WERI-Rb-1 (cell line): Measurements from ENCODE around the gene CCDC178.
"Not testable (repeated sequence)": the region's sequence is repeated elsewhere in the genome, so short reads cannot be mapped to it uniquely, and the experiment has no call there.

ENCODE experiments used
- DNase-seq: peaks from one replicate; pipeline ENCODE4 v3.0.0-alpha.2; 2020
- H3K27ac ChIP-seq: fragments of 250-450 bp; sonication (Bioruptor Pico); 2 replicates; pipeline ENCODE4 v1.5.1; 2020; ENCODE audit warnings: mild to moderate bottlenecking, moderate library complexity
- H3K27me3 ChIP-seq: fragments of 250-450 bp; sonication (Bioruptor Pico); 2 replicates; pipeline ENCODE4 v1.5.1; 2021; ENCODE audit warnings: mild to moderate bottlenecking, low read depth, moderate library complexity; ENCODE audit not compliant: insufficient read depth, severe bottlenecking
- H3K36me3 ChIP-seq: fragments of 250-450 bp; sonication (Bioruptor Pico); 2 replicates; pipeline ENCODE4 v1.5.1; 2020; ENCODE audit warnings: mild to moderate bottlenecking, moderate library complexity
- H3K4me3 ChIP-seq: 2 replicates; pipeline ENCODE4 v1.5.1; 2011; ENCODE audit warnings: low read depth, mild to moderate bottlenecking, control low read depth, low read length
- H3K9me3 ChIP-seq: fragments of 250-450 bp; sonication (Bioruptor Pico); 2 replicates; pipeline ENCODE4 v1.5.1; 2021; ENCODE audit warnings: mild to moderate bottlenecking, moderate library complexity; ENCODE audit not compliant: severe bottlenecking
- CTCF ChIP-seq: IDR thresholded peaks from 2 replicates; pipeline ENCODE4 v1.5.1; 2011; ENCODE audit warnings: low read depth, mild to moderate bottlenecking, control low read depth, inconsistent platforms, low read length

Gene CCDC178

GRCh38 chr18:33350256-33350655 is 90.3 kb downstream of the CCDC178 start:
- no peak overlapping the region for H3K27ac ChIP-seq
- TF ChIP-seq CTCF, result no peak
- no peaks in the 10 kb centered on the region for H3K9me3 ChIP-seq
- no peaks in the 10 kb centered on the region for H3K36me3 ChIP-seq
- H3K27me3 ChIP-seq, result no peaks in the 10 kb centered on the region
- DNase-seq, result no peak
- no peak overlapping the region for H3K4me3 ChIP-seq

- H3K36me3 ChIP-seq, H3K4me3 ChIP-seq, H3K27ac ChIP-seq, H3K27me3 ChIP-seq, DNase-seq: not testable (repeated sequence)
- peaks cover 12% of the 10 kb centered on the region for H3K9me3 ChIP-seq
Measured at GRCh38 chr18:33339733-33340132, 100.8 kb downstream of the CCDC178 start.

GRCh38 chr18:33334781-33335180 is 105.7 kb downstream of the CCDC178 start:
- TF ChIP-seq CTCF, result no peak
- H3K27ac ChIP-seq, result no peak overlapping the region
- H3K9me3 ChIP-seq, result peaks cover 7% of the 10 kb centered on the region
- H3K4me3 ChIP-seq, result no peak overlapping the region
- DNase-seq, result no peak
- H3K36me3 ChIP-seq, result no peaks in the 10 kb centered on the region
- H3K27me3 ChIP-seq, result no peaks in the 10 kb centered on the region

GRCh38 chr18:33330711-33331110 is 109.8 kb downstream of the CCDC178 start:
- no peak for DNase-seq
- no peak for TF ChIP-seq CTCF
- H3K27me3 ChIP-seq, result no peaks in the 10 kb centered on the region
- no peaks in the 10 kb centered on the region for H3K36me3 ChIP-seq
- no peak overlapping the region for H3K4me3 ChIP-seq
- H3K9me3 ChIP-seq, result no peaks in the 10 kb centered on the region
- no peak overlapping the region for H3K27ac ChIP-seq

GRCh38 chr18:33326975-33327374 is 113.5 kb downstream of the CCDC178 start:
- no peaks in the 10 kb centered on the region for H3K9me3 ChIP-seq
- no peaks in the 10 kb centered on the region for H3K27me3 ChIP-seq
- no peak overlapping the region for H3K4me3 ChIP-seq
- H3K36me3 ChIP-seq, result no peaks in the 10 kb centered on the region
- TF ChIP-seq CTCF, result no peak
- H3K27ac ChIP-seq, result no peak overlapping the region
- no peak for DNase-seq

GRCh38 chr18:33317640-33318039 is 122.9 kb downstream of the CCDC178 start:
- no peaks in the 10 kb centered on the region for H3K9me3 ChIP-seq
- H3K36me3 ChIP-seq, result no peaks in the 10 kb centered on the region
- no peak for DNase-seq
- H3K4me3 ChIP-seq, result no peak overlapping the region
- H3K27me3 ChIP-seq, result no peaks in the 10 kb centered on the region
- no peak overlapping the region for H3K27ac ChIP-seq
- no peak for TF ChIP-seq CTCF
